HCT116 (cell line): ENCODE data around the gene ZNRF3. TPM values are rescaled to one million over a fixed set of nuclear protein-coding genes. Genes with fewer than 3 reads are reported as not detected.

Experiments
- ATAC-seq: fragments of 200-7000 bp; cut with Tn5 transposase; 2 replicates; pipeline ENCODE4 v1.9.1; 2020; ENCODE audit warnings: mild to moderate bottlenecking, moderate library complexity
- BruUV-seq: library from RNA; stranded (reverse); fragments of 400-500 nt; replicated peaks from 2 replicates; lab custom pipeline; 2021; lab: Mats Ljungman, UMichigan
- CTCF ChIA-PET: fragments of 300-600 bp; sonication (Branson Sonifier 250); formaldehyde crosslinking; loops from one replicate; lab custom pipeline; 2021; ENCODE audit warnings: antibody characterized with exemption; lab: Charles Lee
- POLR2A ChIA-PET: fragments of 300-600, 350-600 bp; sonication (Branson Sonifier 250); formaldehyde crosslinking; loops from one replicate; lab custom pipeline; 2021; ENCODE audit warnings: antibody characterized with exemption; lab: Charles Lee
- RAD21 ChIA-PET, 2 experiments: fragments of 300-600 bp; sonication (Branson Sonifier 250); formaldehyde crosslinking; loops; one replicate each; lab custom pipeline; 2023; ENCODE audit warnings: low total read pairs in 2 of 2; ENCODE audit not compliant: uncharacterized antibody in 2 of 2, unreplicated experiment in 2 of 2, low non-redundant PET in 1 of 2; lab: Charles Lee
- DNase-seq: peaks from one replicate; pipeline ENCODE4 v3.0.0-alpha.2; 2010; ENCODE audit warnings: low read depth, low spot score
- H2AFZ ChIP-seq: fragments of 200-600 bp; shearing (Covaris generic), sonication (generic); 2 replicates; pipeline ENCODE4 v1.6.1; 2017; ENCODE audit warnings: low read depth, mixed run types, mixed read lengths, antibody characterized with exemption, low read length; ENCODE audit not compliant: poor library complexity, severe bottlenecking
- H3K27ac ChIP-seq: 2 replicates; pipeline ENCODE4 v1.5.1; 2012; ENCODE audit warnings: low read depth, low read length
- H3K27me3 ChIP-seq: fragments of 200-600 bp; sonication (generic); 2 replicates; pipeline ENCODE4 v1.6.1; 2016; ENCODE audit warnings: mixed run types, low read length, mixed read lengths; ENCODE audit not compliant: insufficient read depth
- H3K36me3 ChIP-seq, 2 experiments: fragments of 200-500 bp in 1 of 2; fragments of 200-600 bp in 1 of 2; sonication (Bioruptor generic) in 1 of 2; sonication (generic) in 1 of 2; 2 replicates each; pipeline versions ENCODE4 v1.5.1 to v1.6.1; 2014 to 2016; ENCODE audit warnings: low read length in 2 of 2, inconsistent platforms in 1 of 2, mixed read lengths in 1 of 2, mixed run types in 1 of 2; ENCODE audit not compliant: insufficient read depth in 2 of 2, control insufficient read depth in 1 of 2
- H3K4me1 ChIP-seq, 2 experiments: fragments of 200-600 bp in 1 of 2; sonication (generic) in 1 of 2; 2 replicates each; pipeline versions ENCODE4 v1.5.1 to v1.6.1; 2012 to 2017; ENCODE audit warnings: low read length in 2 of 2, inconsistent platforms in 1 of 2, mild to moderate bottlenecking in 1 of 2, mixed read lengths in 1 of 2, mixed run types in 1 of 2, moderate library complexity in 1 of 2; ENCODE audit not compliant: insufficient read depth in 2 of 2, control insufficient read depth in 1 of 2
- H3K4me2 ChIP-seq: fragments of 200-600 bp; sonication (generic); 2 replicates; pipeline ENCODE4 v1.6.1; 2017; ENCODE audit warnings: mixed run types, low read length, mixed read lengths
- H3K4me3 ChIP-seq, 2 experiments: fragments of 200-600 bp in 1 of 2; sonication (generic) in 1 of 2; replicated peaks in 1 of 2; 2 replicates each; pipeline ENCODE4 v1.5.1; 2011 to 2016; ENCODE audit warnings: low read length in 2 of 2, control low read depth in 1 of 2, low read depth in 1 of 2, mild to moderate bottlenecking in 1 of 2, mixed read lengths in 1 of 2, mixed run types in 1 of 2
- H3K79me2 ChIP-seq: fragments of 200-600 bp; sonication (generic); 2 replicates; pipeline ENCODE4 v1.6.1; 2017; ENCODE audit warnings: mild to moderate bottlenecking, mixed run types, low read length, moderate library complexity, mixed read lengths; ENCODE audit not compliant: insufficient read depth
- H3K9ac ChIP-seq: fragments of 200-600 bp; sonication (generic); 2 replicates; pipeline ENCODE4 v1.6.1; 2016; ENCODE audit warnings: low read length, mixed read lengths
- H3K9me2 ChIP-seq: fragments of 200-600 bp; sonication (generic), shearing (Covaris generic); 2 replicates; pipeline ENCODE4 v1.6.1; 2017; ENCODE audit warnings: mixed run types, mild to moderate bottlenecking, moderate library complexity; ENCODE audit not compliant: insufficient read depth
- H3K9me3 ChIP-seq, 2 experiments: fragments of 200-500 bp in 1 of 2; fragments of 200-600 bp in 1 of 2; sonication (Bioruptor generic) in 1 of 2; sonication (generic) in 1 of 2; 2 replicates each; pipeline ENCODE4 v1.6.1; 2014 to 2017; ENCODE audit warnings: low read length in 2 of 2, mixed read lengths in 2 of 2, inconsistent platforms in 1 of 2, low read depth in 1 of 2, mild to moderate bottlenecking in 1 of 2, mixed run types in 1 of 2, moderate library complexity in 1 of 2; ENCODE audit not compliant: control insufficient read depth in 1 of 2, insufficient read depth in 1 of 2
- H4K20me1 ChIP-seq: fragments of 200-600 bp; sonication (generic), shearing (Covaris generic); 2 replicates; pipeline ENCODE4 v1.6.1; 2017; ENCODE audit warnings: mixed run types, mild to moderate bottlenecking, moderate library complexity; ENCODE audit not compliant: insufficient read depth
- CBX3 ChIP-seq: IDR thresholded peaks from 2 replicates; pipeline ENCODE4 v1.6.1; 2012; ENCODE audit warnings: low read depth
- CEBPB ChIP-seq: IDR thresholded peaks from 2 replicates; pipeline ENCODE4 v1.6.1; 2012; ENCODE audit warnings: low read depth
- CTCF ChIP-seq, 3 experiments: fragments of 200-600 bp in 1 of 3; sonication (generic) in 1 of 3; IDR thresholded peaks in 2 of 3; conservative IDR thresholded peaks in 1 of 3; 2 replicates each; pipeline ENCODE4 v1.5.1; 2012 to 2017; ENCODE audit warnings: low read depth in 2 of 3, low read length in 2 of 3, antibody characterized with exemption in 1 of 3, borderline replicate concordance in 1 of 3, control low read depth in 1 of 3, mild to moderate bottlenecking in 1 of 3, mixed read lengths in 1 of 3, mixed run types in 1 of 3, moderate library complexity in 1 of 3; ENCODE audit not compliant: insufficient read depth in 1 of 3
- EGR1 ChIP-seq: IDR thresholded peaks from 2 replicates; pipeline ENCODE4 v1.6.1; 2012; ENCODE audit warnings: low read depth
- EZH2phosphoT487 ChIP-seq: fragments of 200-600 bp; IDR thresholded peaks from 2 replicates; pipeline ENCODE4 v1.6.1; 2018; ENCODE audit warnings: antibody characterized with exemption, borderline replicate concordance
- FOSL1 ChIP-seq: IDR thresholded peaks from 2 replicates; pipeline ENCODE4 v1.6.1; 2012; ENCODE audit warnings: low read depth
- RAD21 ChIP-seq: IDR thresholded peaks from 2 replicates; pipeline ENCODE4 v1.6.1; 2012; ENCODE audit warnings: low read depth, mild to moderate bottlenecking
- ZNF274 ChIP-seq: fragments of 200-500 bp; sonication (Bioruptor generic); IDR thresholded peaks from 2 replicates; pipeline ENCODE4 v1.6.1; 2014; ENCODE audit warnings: mild to moderate bottlenecking, low read depth, low read length, inconsistent platforms
- intact Hi-C: fragments of 100-400 bp; cut with micrococcal nuclease; formaldehyde crosslinking; loops from 2 replicates; pipeline ENCODE4 v1.10.0; 2022
- total RNA-seq: library from RNA; stranded (reverse); gene quantifications from one replicate; pipeline ENCODE4 v1.2.1, GENCODE V29; 2021; ENCODE audit not compliant: unreplicated experiment

The ZNRF3 gene
- total RNA-seq, 1 experiment from 2014 or later = 12.2 TPM

- H3K27me3 ChIP-seq = no peaks in the 10 kb centered on the region
- H3K79me2 ChIP-seq = no peaks in the 10 kb centered on the region
- DNase-seq (no peak), ATAC-seq (no peak)
- RAD21 ChIA-PET = no interaction called here
- H3K9me2 ChIP-seq = no peaks in the 10 kb centered on the region
- H2AFZ ChIP-seq = no peak within 1 kb of the TSS
- H3K27ac ChIP-seq = no peak within 1 kb of the TSS
- no peak within 1 kb of the TSS for H3K4me2 ChIP-seq
- no peaks in the 10 kb centered on the region for H3K36me3 ChIP-seq
- no peak within 1 kb of the TSS for H3K9ac ChIP-seq
- CTCF ChIA-PET = no interaction called here
- no peaks in the 10 kb centered on the region for H3K4me1 ChIP-seq
- BruUV-seq = no TSS peak
- no peak for TF ChIP-seq EGR1
- no peak for TF ChIP-seq EZH2phosphoT487
- no peak for TF ChIP-seq ZNF274
- no peak for TF ChIP-seq FOSL1
- no peak for TF ChIP-seq CTCF (IDR thresholded peaks at IDR 0.05 in 2 of 3, conservative IDR thresholded peaks at IDR 0.05 in 1 of 3; ENCODE audit: borderline replicate concordance in 1 of 3, insufficient read depth in 1 of 3, low read depth in 2 of 3, low read length in 2 of 3)
- TF ChIP-seq RAD21 = no peak
- H3K4me3 ChIP-seq = no peak within 1 kb of the TSS
- no peaks in the 10 kb centered on the region for H4K20me1 ChIP-seq
- no peaks in the 10 kb centered on the region for H3K9me3 ChIP-seq
- intact Hi-C loops = no loop called here
- POLR2A ChIA-PET = no interaction called here
These were observed 178.4 kb downstream of the ZNRF3 start, which contains the start of gene C22orf31 for GRCh38 chr22:29061773-29062172. Gene C22orf31 (minus strand): TSS chr22:29061831. CDS start chr22:29061792, 39 bp downstream.

- Histone ChIP-seq H3K9me3 (no peaks in the 10 kb centered on the region), H3K4me3 (no peak overlapping the region), H3K9ac (no peak overlapping the region), H3K36me3 (no peaks in the 10 kb centered on the region), H3K27me3 (no peaks in the 10 kb centered on the region), H3K4me1 (no peaks in the 10 kb centered on the region), H3K9me2 (no peaks in the 10 kb centered on the region), H2AFZ (no peak overlapping the region), H3K4me2 (no peak overlapping the region), H4K20me1 (no peaks in the 10 kb centered on the region), H3K79me2 (no peaks in the 10 kb centered on the region), H3K27ac (no peak overlapping the region)
- no peak for TF ChIP-seq CBX3
- TF ChIP-seq CEBPB = no peak
- no TSS peak for BruUV-seq
- DNase-seq = no peak
- intact Hi-C loops = no loop called here
- ChIA-PET RAD21 (no interaction called here), CTCF (no interaction called here), POLR2A (no interaction called here)
- ATAC-seq = no peak
These were observed 179.0 kb downstream of the ZNRF3 start for GRCh38 chr22:29062286-29062821.
